ENCODE measurements around the gene PHLDB1. TPM values are rescaled to one million over a fixed set of nuclear protein-coding genes. Genes with fewer than 3 reads are reported as not detected.

Gene PHLDB1
- total and polyA plus RNA-seq, 2 of the 8 experiments (the other 6 are each of a cell fraction or from before 2014, with no cell fraction given), result 53.9 to 74.8 TPM

- no peak overlapping the region for H4K91ac ChIP-seq (replicated peaks; ENCODE audit: insufficient read length, low read length)
- no peak overlapping the region for H2BK12ac ChIP-seq (ENCODE audit: low read depth, low read length)
- no peak overlapping the region for H2AK5ac ChIP-seq (ENCODE audit: low read depth, low read length)
- H3K27ac ChIP-seq (ENCODE audit: low read depth, low read length), result no peak overlapping the region
- H2BK15ac ChIP-seq (ENCODE audit: low read length), result no peak overlapping the region
- no peaks in the 10 kb centered on the region for H3K23me2 ChIP-seq (ENCODE audit: low read depth, low read length)
- no peak overlapping the region for H3K4me3 ChIP-seq (ENCODE audit: extremely low read depth in 1 of 4, insufficient read depth in 2 of 4, low read depth in 3 of 4, low read length in 4 of 4)
- DNase-seq (ENCODE audit: low read depth in 1 of 2, low spot score in 2 of 2), result no peak
- POLR2A ChIA-PET (ENCODE audit: partially characterized antibody), result interaction anchor here (7.7 to 25.8 kb wide), 3 partner anchors 12 to 31 kb away, joined by 71 to 574 read pairs (median 271); partner anchors contain the start of gene PHLDB1
- 92% methylated on average over 3 of the region's 3 CpGs; no CpG with 5 or more reads in 1 of the 2 experiments for WGBS, 2 experiments (ENCODE audit: extremely low coverage in 1 of 2, insufficient coverage in 1 of 2, insufficient read length in 1 of 2, insufficient replicate concordance in 2 of 2, low coverage in 1 of 2, low lambda C conversion rate in 2 of 2, missing lambda C conversion rate in 1 of 2)
- no peak overlapping the region for H2BK120ac ChIP-seq (replicated peaks; ENCODE audit: low read depth, low read length)
- no peak overlapping the region for H2BK20ac ChIP-seq (ENCODE audit: low read length)
- H3K4ac ChIP-seq (replicated peaks; ENCODE audit: insufficient read length, low read depth, low read length), result no peak overlapping the region
- no peaks in the 10 kb centered on the region for H3K27me3 ChIP-seq (replicated peaks in 1 of 4; ENCODE audit: control insufficient read depth in 3 of 4, extremely low read depth in 1 of 4, insufficient read depth in 3 of 4, low read length in 3 of 4)
- no peak overlapping the region for H3K4me2 ChIP-seq (ENCODE audit: insufficient read depth in 1 of 2, low read depth in 2 of 2, low read length in 2 of 2)
- H2AFZ ChIP-seq (ENCODE audit: low read length), result no peak overlapping the region
- H3K23ac ChIP-seq (ENCODE audit: insufficient read length), result no peak overlapping the region
- H4K20me1 ChIP-seq (replicated peaks in 1 of 2; ENCODE audit: control insufficient read depth in 1 of 2, insufficient read depth in 2 of 2, low read length in 2 of 2), result peaks cover 0 to 9% of the 10 kb centered on the region in 2 experiments
- H3K14ac ChIP-seq (ENCODE audit: insufficient read length), result no peak overlapping the region
- no peaks in the 10 kb centered on the region; the same call in 1 of the 2 replicates for H3K79me1 ChIP-seq (ENCODE audit: low read depth, low read length)
- CTCF ChIA-PET (ENCODE audit: partially characterized antibody), result interaction anchor here (0.6 to 19.1 kb wide), 4 partner anchors 11 to 143 kb away, joined by 5 to 435 read pairs (median 28); partner anchors contain the start of gene PHLDB1
- no peak for FAIRE-seq
- no peak overlapping the region for H3K9ac ChIP-seq (replicated peaks in 1 of 4; ENCODE audit: extremely low read depth in 1 of 4, low read depth in 3 of 4, low read length in 3 of 4)
- no peak overlapping the region for H3K56ac ChIP-seq (replicated peaks; ENCODE audit: insufficient read length, low read depth, low read length)
- no peak overlapping the region for H3K18ac ChIP-seq (ENCODE audit: extremely low read depth, low read length)
- H2BK5ac ChIP-seq (ENCODE audit: low read depth, low read length), result no peak overlapping the region
- no peaks in the 10 kb centered on the region for H3K79me2 ChIP-seq (ENCODE audit: control insufficient read depth in 1 of 2, insufficient read depth in 2 of 2, low read length in 2 of 2)
- no peaks in the 10 kb centered on the region for H3K9me3 ChIP-seq (ENCODE audit: insufficient read depth in 2 of 2, low read depth in 1 of 2, low read length in 1 of 2)
- peaks cover 27 to 74% (median 60%) of the 10 kb centered on the region in 4 experiments for H3K36me3 ChIP-seq (ENCODE audit: control insufficient read depth in 2 of 4, insufficient read depth in 4 of 4, low read length in 3 of 4)
- no peaks in the 10 kb centered on the region for H3K4me1 ChIP-seq (replicated peaks in 1 of 4; ENCODE audit: control insufficient read depth in 3 of 4, insufficient read depth in 4 of 4, low read length in 3 of 4)
- no peak overlapping the region for H4K5ac ChIP-seq (ENCODE audit: insufficient read length, low read depth, low read length)
- H4K8ac ChIP-seq (ENCODE audit: extremely low read depth, insufficient read depth, low read length), result no peak overlapping the region
- no peak for TF ChIP-seq SIRT6 (IDR thresholded peaks at IDR 0.05; ENCODE audit: low read length)
- no peak for TF ChIP-seq KDM4A (IDR thresholded peaks at IDR 0.05; ENCODE audit: low read depth, low read length, severe bottlenecking)
- no peak for TF ChIP-seq SAP30 (IDR thresholded peaks at IDR 0.05; ENCODE audit: insufficient read depth, insufficient replicate concordance, low read length)
Measured at GRCh38 chr11:118646393-118646792, 39.0 kb downstream of the PHLDB1 start.

Measured in H1 (cell line).